ENCODE results near the gene ABCG1. TPM values are rescaled to one million over a fixed set of nuclear protein-coding genes. Genes with fewer than 3 reads are reported as not detected.

ABCG1 gene
- total and polyA plus RNA-seq, 2 donors (not counting 1 experiment from before 2014, with no cell fraction given) = under 0.01 to 0.12 TPM

- no peaks in the 10 kb centered on the region for H3K4me1 ChIP-seq (ENCODE audit: control insufficient read depth, extremely low read depth, insufficient read depth, low read length)
- no peak overlapping the region for H2AFZ ChIP-seq (ENCODE audit: low read length)
- no peaks in the 10 kb centered on the region for H4K20me1 ChIP-seq (ENCODE audit: control insufficient read depth, extremely low read depth, insufficient read depth, low read length)
- H3K4me2 ChIP-seq (ENCODE audit: extremely low read depth, insufficient read depth, low read length) = no peak overlapping the region
- H3K79me2 ChIP-seq (ENCODE audit: control insufficient read depth, insufficient read depth, low read length) = no peaks in the 10 kb centered on the region
- H3K9ac ChIP-seq (ENCODE audit: insufficient read depth, low read length) = no peak overlapping the region
- H3K27ac ChIP-seq (ENCODE audit: insufficient read depth, low read length) = no peak overlapping the region
- no peak for DNase-seq (ENCODE audit: low read depth in 2 of 2)
- no peaks in the 10 kb centered on the region for H3K9me3 ChIP-seq (ENCODE audit: control insufficient read depth, insufficient read depth, low read depth, low read length)
- no peak overlapping the region for H3K4me3 ChIP-seq (replicated peaks in 1 of 4; ENCODE audit: control extremely low read depth in 1 of 4, insufficient read depth in 1 of 4, low read depth in 3 of 4, low read length in 4 of 4)
- H3K27me3 ChIP-seq (ENCODE audit: control insufficient read depth, insufficient read depth, low read length) = no peaks in the 10 kb centered on the region
- H3K36me3 ChIP-seq (ENCODE audit: control insufficient read depth, insufficient read depth, low read length) = no peaks in the 10 kb centered on the region
- TF ChIP-seq, protein P1, sequence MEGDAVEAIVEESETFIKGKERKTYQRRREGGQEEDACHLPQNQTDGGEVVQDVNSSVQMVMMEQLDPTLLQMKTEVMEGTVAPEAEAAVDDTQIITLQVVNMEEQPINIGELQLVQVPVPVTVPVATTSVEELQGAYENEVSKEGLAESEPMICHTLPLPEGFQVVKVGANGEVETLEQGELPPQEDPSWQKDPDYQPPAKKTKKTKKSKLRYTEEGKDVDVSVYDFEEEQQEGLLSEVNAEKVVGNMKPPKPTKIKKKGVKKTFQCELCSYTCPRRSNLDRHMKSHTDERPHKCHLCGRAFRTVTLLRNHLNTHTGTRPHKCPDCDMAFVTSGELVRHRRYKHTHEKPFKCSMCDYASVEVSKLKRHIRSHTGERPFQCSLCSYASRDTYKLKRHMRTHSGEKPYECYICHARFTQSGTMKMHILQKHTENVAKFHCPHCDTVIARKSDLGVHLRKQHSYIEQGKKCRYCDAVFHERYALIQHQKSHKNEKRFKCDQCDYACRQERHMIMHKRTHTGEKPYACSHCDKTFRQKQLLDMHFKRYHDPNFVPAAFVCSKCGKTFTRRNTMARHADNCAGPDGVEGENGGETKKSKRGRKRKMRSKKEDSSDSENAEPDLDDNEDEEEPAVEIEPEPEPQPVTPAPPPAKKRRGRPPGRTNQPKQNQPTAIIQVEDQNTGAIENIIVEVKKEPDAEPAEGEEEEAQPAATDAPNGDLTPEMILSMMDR (conservative IDR thresholded peaks at IDR 0.05 in 1 of 2, IDR thresholded peaks at IDR 0.05 in 1 of 2; ENCODE audit: low read depth in 1 of 2, low read length in 2 of 2) = no peak
- TF ChIP-seq EZH2 (IDR thresholded peaks at IDR 0.05; ENCODE audit: low read length, missing control alignments) = no peak
These were observed 111.7 kb downstream of the ABCG1 start for GRCh38 chr21:42330380-42331371.

GRCh38 chr21:42331660-42332059 lies 112.7 kb downstream of the ABCG1 start:
- H3K4me2 ChIP-seq (ENCODE audit: extremely low read depth, insufficient read depth, low read length) = no peak overlapping the region
- H3K27ac ChIP-seq (ENCODE audit: insufficient read depth, low read length) = no peak overlapping the region
- H4K20me1 ChIP-seq (ENCODE audit: control insufficient read depth, extremely low read depth, insufficient read depth, low read length) = no peaks in the 10 kb centered on the region
- no peaks in the 10 kb centered on the region for H3K27me3 ChIP-seq (ENCODE audit: control insufficient read depth, insufficient read depth, low read length)
- no peaks in the 10 kb centered on the region for H3K9me3 ChIP-seq (ENCODE audit: control insufficient read depth, insufficient read depth, low read depth, low read length)
- no peak overlapping the region for H3K4me3 ChIP-seq (replicated peaks in 1 of 4; ENCODE audit: control extremely low read depth in 1 of 4, insufficient read depth in 1 of 4, low read depth in 3 of 4, low read length in 4 of 4)
- DNase-seq (ENCODE audit: low read depth in 2 of 2) = no peak
- no peaks in the 10 kb centered on the region for H3K79me2 ChIP-seq (ENCODE audit: control insufficient read depth, insufficient read depth, low read length)
- no peak overlapping the region for H3K9ac ChIP-seq (ENCODE audit: insufficient read depth, low read length)
- no peak overlapping the region for H2AFZ ChIP-seq (ENCODE audit: low read length)
- H3K4me1 ChIP-seq (ENCODE audit: control insufficient read depth, extremely low read depth, insufficient read depth, low read length) = no peaks in the 10 kb centered on the region
- H3K36me3 ChIP-seq (ENCODE audit: control insufficient read depth, insufficient read depth, low read length) = no peaks in the 10 kb centered on the region
- TF ChIP-seq, protein P1 (conservative IDR thresholded peaks at IDR 0.05 in 1 of 2, IDR thresholded peaks at IDR 0.05 in 1 of 2; ENCODE audit: low read depth in 1 of 2, low read length in 2 of 2) = no peak
- no peak for TF ChIP-seq EZH2 (IDR thresholded peaks at IDR 0.05; ENCODE audit: low read length, missing control alignments)

DNA sequence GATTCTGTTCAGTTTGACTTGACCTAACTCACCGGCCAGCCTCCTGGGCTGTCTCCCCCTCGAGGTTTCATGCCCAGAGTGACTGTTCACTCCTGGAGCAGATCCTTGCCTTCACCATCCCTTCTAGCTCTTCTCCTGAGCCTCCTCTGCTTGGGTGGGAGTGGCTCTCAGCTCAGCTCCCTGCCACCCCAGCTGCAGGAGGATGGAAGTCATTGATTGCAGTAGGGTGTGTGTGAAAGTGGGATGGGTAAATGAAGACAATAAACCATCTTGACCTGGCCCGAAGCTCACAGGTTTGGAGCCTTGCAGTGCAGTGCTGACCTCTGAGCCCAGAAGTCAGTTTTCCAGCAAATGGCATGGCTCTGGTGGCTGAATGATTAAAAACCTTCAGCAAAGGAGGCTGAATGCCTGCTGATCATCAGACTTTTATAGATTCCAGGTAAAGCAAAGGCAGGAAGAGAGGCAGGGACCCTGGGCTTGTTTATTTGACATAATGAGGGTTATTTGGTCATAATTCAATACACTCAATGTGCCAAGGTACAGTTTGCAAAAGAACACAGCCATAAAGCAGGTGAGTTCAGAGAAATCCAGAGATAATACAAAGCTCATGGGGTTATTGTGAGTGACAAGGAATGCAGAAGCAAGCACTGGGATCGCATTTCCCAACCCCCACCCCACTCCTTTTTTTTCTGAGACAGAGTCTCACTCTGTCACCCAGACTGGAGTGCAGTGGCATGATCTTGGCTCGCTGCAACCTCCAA lies 113.8 kb downstream of the ABCG1 start:
- DNase-seq (ENCODE audit: low read depth in 2 of 2) = no peak
- Histone ChIP-seq H3K36me3 (ENCODE audit: control insufficient read depth, insufficient read depth, low read length) (no peaks in the 10 kb centered on the region), H3K4me3 (replicated peaks in 1 of 4; ENCODE audit: control extremely low read depth in 1 of 4, insufficient read depth in 1 of 4, low read depth in 3 of 4, low read length in 4 of 4) (no peak overlapping the region), H2AFZ (ENCODE audit: low read length) (no peak overlapping the region), H3K4me1 (ENCODE audit: control insufficient read depth, extremely low read depth, insufficient read depth, low read length) (no peaks in the 10 kb centered on the region), H3K9ac (ENCODE audit: insufficient read depth, low read length) (no peak overlapping the region), H3K9me3 (ENCODE audit: control insufficient read depth, insufficient read depth, low read depth, low read length) (no peaks in the 10 kb centered on the region), H3K27ac (ENCODE audit: insufficient read depth, low read length) (no peak overlapping the region), H3K79me2 (ENCODE audit: control insufficient read depth, insufficient read depth, low read length) (no peaks in the 10 kb centered on the region), H3K27me3 (ENCODE audit: control insufficient read depth, insufficient read depth, low read length) (peaks cover 2% of the 10 kb centered on the region), H3K4me2 (ENCODE audit: extremely low read depth, insufficient read depth, low read length) (no peak overlapping the region), H4K20me1 (ENCODE audit: control insufficient read depth, extremely low read depth, insufficient read depth, low read length) (no peaks in the 10 kb centered on the region)
- no peak for TF ChIP-seq EZH2 (IDR thresholded peaks at IDR 0.05; ENCODE audit: low read length, missing control alignments)
- TF ChIP-seq, protein P1 (conservative IDR thresholded peaks at IDR 0.05 in 1 of 2, IDR thresholded peaks at IDR 0.05 in 1 of 2; ENCODE audit: low read depth in 1 of 2, low read length in 2 of 2) = no peak
